NCI-H510A (cell line): ENCODE results near the gene ARHGAP12.
"Not testable (repeated sequence)": the region's sequence is repeated elsewhere in the genome, so short reads cannot be mapped to it uniquely, and the experiment has no call there.

Experiments used
- DNase-seq: peaks from one replicate; lab custom pipeline; 2025; lab: John Stamatoyannopoulos, UW

Gene ARHGAP12, protein sequence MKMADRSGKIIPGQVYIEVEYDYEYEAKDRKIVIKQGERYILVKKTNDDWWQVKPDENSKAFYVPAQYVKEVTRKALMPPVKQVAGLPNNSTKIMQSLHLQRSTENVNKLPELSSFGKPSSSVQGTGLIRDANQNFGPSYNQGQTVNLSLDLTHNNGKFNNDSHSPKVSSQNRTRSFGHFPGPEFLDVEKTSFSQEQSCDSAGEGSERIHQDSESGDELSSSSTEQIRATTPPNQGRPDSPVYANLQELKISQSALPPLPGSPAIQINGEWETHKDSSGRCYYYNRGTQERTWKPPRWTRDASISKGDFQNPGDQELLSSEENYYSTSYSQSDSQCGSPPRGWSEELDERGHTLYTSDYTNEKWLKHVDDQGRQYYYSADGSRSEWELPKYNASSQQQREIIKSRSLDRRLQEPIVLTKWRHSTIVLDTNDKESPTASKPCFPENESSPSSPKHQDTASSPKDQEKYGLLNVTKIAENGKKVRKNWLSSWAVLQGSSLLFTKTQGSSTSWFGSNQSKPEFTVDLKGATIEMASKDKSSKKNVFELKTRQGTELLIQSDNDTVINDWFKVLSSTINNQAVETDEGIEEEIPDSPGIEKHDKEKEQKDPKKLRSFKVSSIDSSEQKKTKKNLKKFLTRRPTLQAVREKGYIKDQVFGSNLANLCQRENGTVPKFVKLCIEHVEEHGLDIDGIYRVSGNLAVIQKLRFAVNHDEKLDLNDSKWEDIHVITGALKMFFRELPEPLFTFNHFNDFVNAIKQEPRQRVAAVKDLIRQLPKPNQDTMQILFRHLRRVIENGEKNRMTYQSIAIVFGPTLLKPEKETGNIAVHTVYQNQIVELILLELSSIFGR

DNA sequence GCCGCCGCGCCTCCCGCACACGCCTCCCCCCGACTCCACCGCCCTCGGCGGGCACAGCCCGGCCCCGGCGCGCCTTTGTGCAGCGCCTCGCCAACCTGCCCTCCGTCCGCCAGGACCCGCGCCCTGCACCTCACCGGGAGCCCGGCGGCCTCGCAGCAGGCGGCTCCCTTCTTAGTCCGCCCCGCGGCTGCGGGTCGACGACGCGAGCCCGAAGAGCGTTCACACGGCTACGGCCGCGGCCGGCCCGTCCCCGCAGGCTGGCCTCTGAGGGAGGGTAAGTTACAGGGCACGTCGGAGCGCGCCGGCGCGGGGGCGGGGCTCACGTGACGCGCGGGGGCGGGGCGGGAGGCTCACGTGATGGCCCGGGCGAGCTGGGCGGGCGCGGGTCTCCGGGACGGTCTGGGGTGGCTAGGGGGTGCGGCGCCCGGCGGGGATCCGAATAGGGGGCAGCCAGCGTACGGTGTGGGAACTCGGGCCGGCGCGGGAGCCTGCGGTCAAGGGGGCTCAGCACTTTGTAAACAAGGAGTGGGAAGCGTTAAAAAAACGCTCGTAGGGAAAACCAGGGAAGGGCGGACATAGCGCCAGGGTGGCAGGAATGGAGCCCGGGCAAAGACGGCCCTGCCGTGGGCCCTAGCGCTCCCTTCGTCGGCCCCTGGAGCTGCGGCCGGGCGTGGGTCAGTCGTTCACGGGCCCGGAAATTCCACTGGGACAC is at the start of gene ARHGAP12:
Gene ARHGAP12, minus strand, starts transcription at position 283 of the 712 bp plus-strand sequence. CDS start 19,976 bp downstream, outside the sequence.
- peak; percentile 64 for DNase-seq

DNA sequence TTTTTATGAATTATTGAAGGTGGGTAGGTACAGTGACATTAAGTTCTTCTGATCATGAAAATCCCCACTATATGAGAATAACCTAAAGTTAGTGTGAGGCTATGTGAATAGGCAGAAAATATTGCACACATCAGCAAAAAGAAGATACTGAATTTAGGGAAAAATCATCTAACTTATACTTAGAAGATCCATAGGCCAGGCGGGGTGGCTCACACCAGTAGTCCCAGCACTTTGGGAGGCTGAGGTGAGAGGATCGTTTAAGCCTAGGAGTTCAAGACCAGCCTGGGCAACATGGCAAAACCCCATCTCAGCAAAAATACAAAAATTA is 49.5 kb upstream of the ARHGAP12 start:
- DNase-seq = no peak

GRCh38 chr10:31977440-31978155 is 49.0 kb upstream of the ARHGAP12 start:
- no peak for DNase-seq

- DNase-seq = no peak
These were observed 46.6 kb upstream of the ARHGAP12 start for GRCh38 chr10:31975157-31975765.

- DNase-seq = no peak
These were observed 45.9 kb upstream of the ARHGAP12 start for GRCh38 chr10:31974434-31975124.

- no peak for DNase-seq
These were observed 43.9 kb upstream of the ARHGAP12 start for GRCh38 chr10:31972519-31973041.

- not testable (repeated sequence) for DNase-seq
These were observed 41.2 kb upstream of the ARHGAP12 start for GRCh38 chr10:31969847-31970246.

DNA sequence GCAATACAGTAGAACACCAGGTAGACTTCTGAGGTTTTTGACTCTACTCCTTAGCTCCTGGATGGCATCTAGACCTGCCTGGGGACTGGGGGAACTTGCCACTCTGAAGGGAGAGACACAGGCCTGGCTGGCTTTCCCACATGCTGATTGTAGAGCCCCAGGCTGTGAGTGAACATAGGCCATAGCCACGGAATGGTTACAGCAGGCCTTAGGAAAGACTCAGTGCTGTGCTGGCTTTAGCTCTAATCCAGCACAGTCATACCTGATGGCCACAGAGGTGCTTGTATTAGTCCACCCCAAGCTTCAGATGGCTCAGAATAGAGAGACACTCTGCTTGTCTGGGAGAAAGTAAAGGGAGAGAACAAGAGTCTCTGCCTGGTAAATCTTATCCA is 35.0 kb upstream of the ARHGAP12 start:
- DNase-seq = no peak

- no peak for DNase-seq
These were observed 34.4 kb upstream of the ARHGAP12 start for GRCh38 chr10:31962826-31963588.

DNA sequence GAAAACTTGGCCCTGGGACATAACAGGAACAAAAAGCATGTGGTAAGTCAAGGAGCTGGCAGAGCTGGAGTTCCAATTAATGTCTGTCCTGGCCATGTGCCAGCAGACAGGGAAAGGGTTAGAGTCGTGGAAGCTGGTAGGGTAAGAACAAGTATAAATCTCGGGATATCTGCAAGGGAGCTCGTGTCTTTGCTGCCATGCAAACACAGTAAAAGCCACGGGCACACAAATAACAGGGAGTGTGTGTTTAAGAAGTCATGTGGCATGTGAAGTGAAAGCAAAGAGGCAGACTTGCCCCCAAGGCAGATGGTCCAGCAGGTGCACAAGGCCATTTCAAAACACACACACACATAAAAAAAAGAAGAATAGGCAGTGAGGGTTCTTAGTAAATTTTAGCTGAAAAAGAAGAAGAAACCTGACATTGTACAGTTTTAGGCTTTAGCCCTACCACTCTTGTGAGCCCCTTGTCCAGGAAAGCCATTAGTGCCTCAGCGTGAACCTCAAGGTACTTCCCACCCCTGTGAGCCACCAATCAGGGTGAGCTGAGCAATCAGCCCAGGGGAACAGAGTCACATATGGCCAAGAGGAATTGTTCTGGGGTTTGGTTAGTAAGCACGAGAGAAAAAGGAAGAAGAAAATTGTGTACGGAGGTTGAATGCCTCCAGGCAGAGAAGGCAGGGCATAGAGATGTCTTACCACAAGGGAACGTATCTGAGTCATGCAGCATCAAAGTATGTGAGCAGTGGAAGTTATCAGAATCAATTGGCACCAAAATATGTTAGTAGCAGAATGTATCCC is 32.8 kb upstream of the ARHGAP12 start:
- no peak for DNase-seq

- no peak for DNase-seq
These were observed 31.0 kb upstream of the ARHGAP12 start for GRCh38 chr10:31959461-31960173.

DNA sequence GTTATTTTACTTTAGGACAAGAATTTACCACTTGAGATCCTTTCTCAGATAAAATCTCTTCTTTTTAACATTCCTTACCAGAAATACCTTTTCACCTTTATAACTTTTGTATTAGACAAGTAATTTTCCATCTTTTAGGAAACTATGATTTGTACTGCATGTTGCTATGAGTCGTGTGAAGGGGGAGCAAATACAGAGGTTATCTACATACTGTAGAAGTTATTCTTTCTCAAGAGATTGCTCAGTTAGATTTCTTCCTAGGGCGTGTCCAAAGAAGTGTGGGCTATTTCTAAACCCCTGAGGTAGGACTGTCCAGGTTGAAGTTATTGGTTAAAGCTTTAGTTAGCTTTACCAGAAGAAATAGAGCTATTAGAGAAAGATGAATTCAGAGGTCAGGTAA is 30.2 kb upstream of the ARHGAP12 start:
- DNase-seq = no peak

GRCh38 chr10:31956200-31956946 is 27.7 kb upstream of the ARHGAP12 start:
- no peak for DNase-seq

- no peak for DNase-seq
These were observed 26.0 kb upstream of the ARHGAP12 start for GRCh38 chr10:31954410-31955191.

DNA sequence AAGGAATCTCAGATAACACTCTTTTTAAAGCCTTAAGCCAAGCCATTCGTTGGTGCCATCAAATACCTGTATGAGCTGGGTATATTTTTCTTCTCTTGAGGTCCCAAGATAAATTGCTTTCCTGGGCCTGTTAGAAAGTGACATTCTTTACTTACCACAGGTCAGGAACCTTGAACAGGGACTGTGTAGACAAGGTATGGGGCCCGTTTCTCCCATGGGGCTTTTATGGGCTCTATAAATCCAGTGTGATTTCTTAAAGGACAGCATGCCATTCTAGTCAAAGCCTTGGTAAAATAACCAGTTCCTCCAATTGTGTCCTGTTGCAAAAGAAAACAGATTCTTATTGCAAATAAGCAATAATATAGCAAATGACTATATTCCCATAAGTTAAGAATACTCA is 24.8 kb upstream of the ARHGAP12 start:
- DNase-seq = no peak

DNA sequence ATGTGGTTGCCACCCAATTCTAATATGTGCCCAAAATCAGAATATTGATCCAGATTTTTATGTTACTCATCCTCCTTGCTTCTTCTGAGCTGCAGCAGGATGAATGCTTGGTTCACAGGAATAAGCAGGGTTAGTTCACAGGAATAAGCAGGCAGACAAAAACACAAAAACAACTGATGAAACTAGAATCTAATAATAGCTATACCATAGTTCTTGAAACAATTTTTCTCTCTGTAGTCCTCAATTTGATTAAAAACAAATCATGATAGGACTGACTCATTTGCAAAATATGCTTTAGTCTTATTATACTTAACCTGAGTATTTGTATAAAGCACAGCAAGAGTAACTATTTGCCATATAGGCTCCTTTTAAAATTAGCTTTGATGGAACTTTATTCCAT is 24.4 kb upstream of the ARHGAP12 start:
- no peak for DNase-seq

GRCh38 chr10:31952066-31952465 is 23.4 kb upstream of the ARHGAP12 start:
- no peak for DNase-seq
